Skeletal muscle satellite cell (primary cell): Measurements from ENCODE around the gene WDR55. TPM values are rescaled to one million over a fixed set of nuclear protein-coding genes. Genes with fewer than 3 reads are reported as not detected.
"Not testable (repeated sequence)": the region's sequence is repeated elsewhere in the genome, so short reads cannot be mapped to it uniquely, and the experiment has no call there.

Experiments
- H3K27me3 ChIP-seq: 2 replicates; pipeline ENCODE4 v1.7.0; 2013; ENCODE audit warnings: low read length; ENCODE audit not compliant: control insufficient read depth, insufficient read depth
- H3K36me3 ChIP-seq: 2 replicates; pipeline ENCODE4 v1.7.0; 2013; ENCODE audit warnings: mild to moderate bottlenecking, control low read depth, low read length; ENCODE audit not compliant: insufficient read depth
- H3K4me1 ChIP-seq: 2 replicates; pipeline ENCODE4 v1.7.0; 2013; ENCODE audit warnings: low read length; ENCODE audit not compliant: control insufficient read depth, insufficient read depth
- H3K4me2 ChIP-seq: 2 replicates; pipeline ENCODE4 v1.7.0; 2013; ENCODE audit warnings: mild to moderate bottlenecking, low read length
- H3K4me3 ChIP-seq: 2 replicates; pipeline ENCODE4 v1.7.0; 2013; ENCODE audit warnings: low read length
- H3K9ac ChIP-seq: 2 replicates; pipeline ENCODE4 v1.7.0; 2013; ENCODE audit warnings: mild to moderate bottlenecking, low read depth, low read length, moderate library complexity
- H3K9me3 ChIP-seq: replicated peaks from 2 replicates; pipeline ENCODE4 v1.7.0; 2013; ENCODE audit warnings: mild to moderate bottlenecking, control low read depth, low read length
- total RNA-seq: library from RNA; depleted of rRNA; stranded (reverse); fragments of >200 nt; gene quantifications from 2 replicates; pipeline ENCODE4 v1.2.3, GENCODE V29; 2012; rRNA removed

Gene WDR55
- total RNA-seq, result 26.4 and 31.4 TPM in 2 replicates

- Histone ChIP-seq H3K36me3 (peaks cover 64% of the 10 kb centered on the region), H3K9ac (peak within 1 kb of the TSS; percentile 95), H3K4me2 (peak within 1 kb of the TSS; percentile 99), H3K4me3 (peak within 1 kb of the TSS; percentile 97), H3K27me3 (no peaks in the 10 kb centered on the region), H3K4me1 (peaks cover 13% of the 10 kb centered on the region), H3K9me3 (no peaks in the 10 kb centered on the region)
These were observed at the start of gene WDR55 for GRCh38 chr5:140664359-140665119. Gene WDR55 (plus strand): TSS chr5:140664904. CDS start chr5:140664913, 9 bp downstream.

GRCh38 chr5:140622301-140622700 is 42.4 kb upstream of the WDR55 start:
- Histone ChIP-seq H3K4me1 (no peaks in the 10 kb centered on the region), H3K36me3 (no peaks in the 10 kb centered on the region), H3K9me3 (no peaks in the 10 kb centered on the region), H3K4me3 (no peak overlapping the region), H3K4me2 (no peak overlapping the region), H3K9ac (no peak overlapping the region), H3K27me3 (peaks cover 32% of the 10 kb centered on the region)

GRCh38 chr5:140623061-140623460 is 41.6 kb upstream of the WDR55 start:
- H3K4me1 ChIP-seq, H3K4me3 ChIP-seq, H3K36me3 ChIP-seq, H3K9ac ChIP-seq, H3K4me2 ChIP-seq, H3K9me3 ChIP-seq: not testable (repeated sequence)
- H3K27me3 ChIP-seq, result peaks cover 32% of the 10 kb centered on the region

- H3K27me3 ChIP-seq, result peaks cover 22% of the 10 kb centered on the region
- not testable (repeated sequence) for H3K9me3 ChIP-seq, H3K4me3 ChIP-seq, H3K4me2 ChIP-seq, H3K9ac ChIP-seq, H3K4me1 ChIP-seq, H3K36me3 ChIP-seq
These were observed 39.8 kb upstream of the WDR55 start for GRCh38 chr5:140624886-140625285.

GRCh38 chr5:140627972-140628371 is 36.7 kb upstream of the WDR55 start:
- Histone ChIP-seq H3K36me3 (no peaks in the 10 kb centered on the region), H3K4me3 (no peak overlapping the region), H3K4me2 (no peak overlapping the region), H3K4me1 (peaks cover 16% of the 10 kb centered on the region), H3K27me3 (peaks cover 26% of the 10 kb centered on the region), H3K9ac (no peak overlapping the region), H3K9me3 (no peaks in the 10 kb centered on the region)

- H3K4me3 ChIP-seq, result no peak overlapping the region
- H3K4me1 ChIP-seq, result peaks cover 22% of the 10 kb centered on the region
- H3K27me3 ChIP-seq, result peaks cover 26% of the 10 kb centered on the region
- H3K9me3 ChIP-seq, result no peaks in the 10 kb centered on the region
- no peak overlapping the region for H3K4me2 ChIP-seq
- no peaks in the 10 kb centered on the region for H3K36me3 ChIP-seq
- no peak overlapping the region for H3K9ac ChIP-seq
These were observed 36.0 kb upstream of the WDR55 start for GRCh38 chr5:140628711-140629110.

GRCh38 chr5:140630292-140631035 is 34.2 kb upstream of the WDR55 start:
- Histone ChIP-seq H3K4me2 (no peak overlapping the region), H3K4me1 (peaks cover 22% of the 10 kb centered on the region), H3K27me3 (peaks cover 26% of the 10 kb centered on the region), H3K4me3 (no peak overlapping the region), H3K9me3 (no peaks in the 10 kb centered on the region), H3K36me3 (no peaks in the 10 kb centered on the region), H3K9ac (no peak overlapping the region)

GRCh38 chr5:140631036-140631417 is 33.7 kb upstream of the WDR55 start:
- Histone ChIP-seq H3K27me3 (peaks cover 20% of the 10 kb centered on the region), H3K4me3 (no peak overlapping the region), H3K9ac (no peak overlapping the region), H3K9me3 (no peaks in the 10 kb centered on the region), H3K4me2 (no peak overlapping the region), H3K4me1 (peaks cover 22% of the 10 kb centered on the region), H3K36me3 (no peaks in the 10 kb centered on the region)

- Histone ChIP-seq H3K4me3 (peak overlapping the region; percentile 71), H3K4me2 (peak overlapping the region; percentile 98), H3K9ac (peak overlapping the region; percentile 58), H3K27me3 (peaks cover 20% of the 10 kb centered on the region), H3K4me1 (peaks cover 22% of the 10 kb centered on the region), H3K9me3 (no peaks in the 10 kb centered on the region), H3K36me3 (no peaks in the 10 kb centered on the region)
These were observed 32.8 kb upstream of the WDR55 start for GRCh38 chr5:140631831-140632365.

- H3K4me1 ChIP-seq, result peaks cover 22% of the 10 kb centered on the region
- H3K27me3 ChIP-seq, result peaks cover 20% of the 10 kb centered on the region
- peak overlapping the region; percentile 98 for H3K4me2 ChIP-seq
- peak overlapping the region; percentile 58 for H3K9ac ChIP-seq
- H3K4me3 ChIP-seq, result peak overlapping the region; percentile 71
- H3K9me3 ChIP-seq, result no peaks in the 10 kb centered on the region
- no peaks in the 10 kb centered on the region for H3K36me3 ChIP-seq
These were observed 32.2 kb upstream of the WDR55 start for GRCh38 chr5:140632366-140633020.

GRCh38 chr5:140633021-140633471 is 31.7 kb upstream of the WDR55 start, which contains the start of gene CD14:
Gene CD14 (minus strand): TSS chr5:140633175. CDS start chr5:140633071, 104 bp downstream.
- Histone ChIP-seq H3K9me3 (no peaks in the 10 kb centered on the region), H3K4me3 (peak within 1 kb of the TSS; percentile 71), H3K4me1 (peaks cover 22% of the 10 kb centered on the region), H3K36me3 (no peaks in the 10 kb centered on the region), H3K9ac (peak within 1 kb of the TSS; percentile 58), H3K27me3 (peaks cover 20% of the 10 kb centered on the region), H3K4me2 (peak within 1 kb of the TSS; percentile 98)
